Right forelimb (tissue), 1 donor: ENCODE results near the gene TBR1.
A peak's percentile ranks its signal among the peaks of the same experiment; 100 is the strongest.

Experiments
- DNase-seq: peaks from one replicate; pipeline ENCODE4 v3.0.0-alpha.2; 2018

The TBR1 gene

DNA sequence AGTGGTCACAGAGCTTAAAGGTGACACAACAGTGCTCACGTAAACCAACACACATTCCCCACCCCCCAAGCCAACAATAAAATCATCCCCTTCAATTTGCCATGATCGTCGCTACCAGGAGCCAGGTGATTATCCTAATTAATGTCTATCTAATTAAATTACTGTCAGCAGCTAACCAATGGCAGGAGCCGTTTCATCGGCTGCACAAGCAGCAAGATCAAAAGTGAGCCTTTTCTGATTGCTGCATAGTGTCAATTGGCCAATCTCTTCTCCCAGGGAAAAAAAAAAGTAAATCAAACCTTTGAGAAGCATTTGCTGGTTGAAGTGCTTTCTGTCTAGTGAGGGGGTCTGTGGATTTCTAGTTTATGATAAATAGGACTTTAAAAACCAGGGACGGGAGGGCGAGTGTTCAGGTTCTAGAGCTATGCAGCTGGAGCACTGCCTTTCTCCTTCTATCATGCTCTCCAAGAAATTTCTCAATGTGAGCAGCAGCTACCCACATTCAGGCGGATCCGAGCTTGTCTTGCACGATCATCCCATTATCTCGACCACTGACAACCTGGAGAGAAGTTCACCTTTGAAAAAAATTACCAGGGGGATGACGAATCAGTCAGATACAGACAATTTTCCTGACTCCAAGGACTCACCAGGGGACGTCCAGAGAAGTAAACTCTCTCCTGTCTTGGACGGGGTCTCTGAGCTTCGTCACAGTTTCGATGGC lies at the start of gene TBR1:
TBR1 (plus strand) TSS at position 311 of the 721 bp plus-strand sequence; CDS start at position 425, 114 bp downstream.
- DNase-seq, result peak; percentile 61

DNA sequence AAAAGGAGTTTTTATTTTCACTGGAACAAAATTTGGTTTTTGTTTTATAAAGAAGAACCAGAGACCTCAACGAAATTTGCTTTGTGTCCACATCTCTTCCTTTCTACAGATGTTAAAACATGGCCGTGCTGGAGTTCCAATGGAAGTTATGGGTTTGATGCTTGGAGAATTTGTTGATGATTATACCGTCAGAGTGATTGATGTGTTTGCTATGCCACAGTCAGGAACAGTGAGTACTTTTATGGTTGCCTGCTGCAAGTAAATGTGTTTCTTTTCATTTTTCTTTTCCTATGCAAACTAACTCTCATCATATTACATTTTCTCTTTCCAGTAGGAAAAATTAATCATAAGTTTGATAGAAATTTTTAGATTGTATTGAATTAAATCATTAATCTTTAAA lies 48.4 kb upstream of the TBR1 start:
- no peak for DNase-seq

DNA sequence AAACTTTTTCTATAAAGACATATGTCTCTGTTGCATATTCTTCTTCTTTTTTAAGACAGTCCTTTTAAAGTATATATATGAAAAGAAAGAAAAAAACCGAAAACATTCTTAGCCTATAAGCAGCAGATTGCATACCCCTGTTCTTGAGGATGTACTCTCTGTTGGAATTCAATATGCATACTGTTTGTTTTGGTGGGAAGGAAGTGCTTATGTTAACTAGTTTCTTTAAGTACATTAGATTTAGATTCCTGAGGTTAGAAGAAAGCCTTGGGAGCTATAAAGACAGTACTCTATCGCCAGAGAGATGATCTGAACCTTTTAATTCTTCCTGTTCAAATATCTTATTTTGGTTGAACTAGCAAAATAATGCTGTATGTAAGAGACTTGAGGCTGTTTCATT lies 46.8 kb upstream of the TBR1 start:
- DNase-seq, result no peak

- no peak for DNase-seq
These were observed 45.1 kb upstream of the TBR1 start for GRCh38 chr2:161370981-161371380.

- no peak for DNase-seq
These were observed 44.2 kb upstream of the TBR1 start for GRCh38 chr2:161371869-161372268.

- no peak for DNase-seq
These were observed 42.2 kb upstream of the TBR1 start for GRCh38 chr2:161373942-161374341.

DNA sequence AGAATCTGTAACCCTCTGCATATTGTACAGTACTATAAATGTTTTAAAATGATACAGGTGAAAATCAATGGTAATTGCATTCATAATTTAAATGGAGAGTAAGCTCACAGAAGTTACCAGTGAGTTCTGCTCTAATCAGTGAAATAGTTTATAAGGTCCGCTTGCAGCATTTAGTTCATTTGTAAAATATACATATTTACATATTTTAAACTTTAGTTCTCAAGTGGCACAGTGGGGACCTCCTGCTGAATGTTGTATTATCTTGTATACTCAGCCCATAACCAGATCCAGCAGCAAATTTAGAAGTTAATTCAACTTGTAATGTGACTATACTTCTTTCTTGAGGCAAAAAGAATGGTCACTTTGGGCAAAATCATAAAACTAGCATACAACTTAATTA lies 41.7 kb upstream of the TBR1 start:
- no peak for DNase-seq

- DNase-seq, result no peak
These were observed 36.4 kb upstream of the TBR1 start for GRCh38 chr2:161379740-161380139.

- DNase-seq, result no peak
These were observed 34.6 kb upstream of the TBR1 start for GRCh38 chr2:161381546-161381945.

DNA sequence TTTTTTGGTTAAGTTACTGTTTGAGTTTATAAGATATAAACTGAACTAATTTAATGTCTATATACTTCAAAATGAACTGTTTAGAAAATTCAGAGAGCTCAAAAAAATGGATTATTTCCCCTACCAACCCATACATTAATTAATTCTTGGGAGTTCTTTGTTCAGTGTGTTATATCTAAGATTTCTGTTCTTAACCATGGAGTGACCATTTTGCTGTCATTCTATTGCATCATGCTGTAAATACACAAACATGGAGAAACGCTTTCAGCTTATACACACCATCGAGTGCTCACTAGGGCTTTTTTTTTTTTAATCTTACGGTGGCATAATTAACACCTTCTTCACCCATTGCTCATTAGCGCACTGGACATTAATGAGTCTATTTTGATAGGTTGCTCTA lies 33.4 kb upstream of the TBR1 start:
- no peak for DNase-seq

DNA sequence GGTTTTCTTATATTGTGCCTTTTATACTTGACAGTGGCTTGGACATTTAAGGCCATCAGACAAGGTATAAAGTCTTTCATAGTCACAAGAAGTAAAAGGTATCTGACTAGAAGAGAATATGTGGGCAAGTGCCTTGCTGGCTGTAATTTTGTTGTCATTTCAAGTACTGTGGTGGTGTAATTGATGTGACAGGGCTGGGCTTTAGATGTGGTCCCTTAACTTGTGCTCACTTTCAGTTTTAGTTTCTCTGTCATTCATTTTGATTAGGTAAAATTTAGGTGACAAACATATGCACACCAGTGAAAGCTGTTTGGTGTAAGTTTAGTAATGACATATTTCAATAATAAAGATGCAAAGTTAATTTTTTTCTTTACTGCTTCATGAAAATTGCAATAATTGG lies 31.2 kb upstream of the TBR1 start:
- DNase-seq, result no peak

DNA sequence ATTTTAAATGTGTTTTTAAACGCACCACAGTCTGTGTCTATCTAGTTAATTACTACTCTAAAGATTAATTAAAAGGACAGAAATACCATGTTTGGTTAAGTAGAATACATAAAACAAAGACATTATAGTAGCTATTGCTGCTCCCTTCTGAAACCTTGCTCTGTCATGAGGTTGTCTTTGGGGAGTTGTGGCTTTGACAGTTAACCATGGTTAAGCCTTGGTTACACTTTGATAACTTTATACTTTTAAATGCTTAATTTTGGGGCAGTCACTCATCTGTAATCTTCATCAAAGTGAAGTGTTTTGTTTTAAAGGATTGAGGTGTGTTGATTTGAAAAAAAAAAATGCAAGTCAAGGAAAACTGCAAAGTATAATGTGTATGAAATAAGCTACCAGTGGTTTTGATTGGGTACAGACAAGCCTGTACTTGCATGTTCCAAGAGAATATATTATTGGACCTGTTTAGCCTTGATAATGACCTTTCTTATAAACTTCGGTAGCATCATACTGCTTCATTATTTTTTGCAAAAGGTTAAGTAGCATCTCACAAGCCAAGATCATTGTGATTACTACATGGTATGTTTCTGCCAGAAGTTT lies 29.8 kb upstream of the TBR1 start:
- DNase-seq, result no peak

- no peak for DNase-seq
These were observed 27.8 kb upstream of the TBR1 start for GRCh38 chr2:161388146-161388779.

DNA sequence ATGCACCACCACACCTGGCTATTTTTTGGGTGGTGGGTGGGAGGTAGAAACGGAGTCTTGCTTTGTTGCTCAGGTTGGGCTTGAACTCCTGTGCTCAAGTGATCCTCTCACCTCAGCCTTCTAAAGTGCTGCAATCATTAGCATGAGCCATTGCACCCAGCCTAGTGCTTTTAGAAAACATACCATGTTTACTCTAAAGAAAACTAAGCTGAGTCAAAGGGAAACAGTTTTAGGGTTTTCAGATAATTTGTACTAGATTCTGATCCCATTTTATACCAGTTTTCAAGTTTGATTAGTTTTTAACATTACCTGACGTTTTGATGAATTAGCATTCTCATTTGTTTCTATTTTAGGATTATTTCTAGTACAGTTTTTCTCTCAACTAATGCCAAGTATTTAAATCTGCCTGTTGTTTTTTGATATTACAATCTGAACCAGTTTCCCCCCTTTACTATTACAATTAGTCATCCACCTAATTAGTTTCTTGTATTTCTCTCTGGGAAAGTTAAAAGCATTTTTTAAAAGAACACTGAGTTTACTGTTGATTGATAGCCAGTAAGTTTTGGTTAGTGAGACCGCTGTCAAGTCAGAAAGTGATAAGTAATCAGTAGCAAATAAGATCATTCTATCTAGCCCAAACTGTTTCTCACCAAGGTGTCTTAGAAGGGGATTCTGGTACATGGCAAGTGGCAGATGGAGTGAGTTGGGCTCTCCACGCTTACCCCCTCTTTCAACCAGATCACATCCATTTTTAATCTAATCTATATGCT lies 24.2 kb upstream of the TBR1 start:
- no peak for DNase-seq

GRCh38 chr2:161400076-161400475 lies 16.0 kb upstream of the TBR1 start:
- no peak for DNase-seq

- DNase-seq, result no peak
These were observed 13.8 kb upstream of the TBR1 start for GRCh38 chr2:161402297-161402696.

DNA sequence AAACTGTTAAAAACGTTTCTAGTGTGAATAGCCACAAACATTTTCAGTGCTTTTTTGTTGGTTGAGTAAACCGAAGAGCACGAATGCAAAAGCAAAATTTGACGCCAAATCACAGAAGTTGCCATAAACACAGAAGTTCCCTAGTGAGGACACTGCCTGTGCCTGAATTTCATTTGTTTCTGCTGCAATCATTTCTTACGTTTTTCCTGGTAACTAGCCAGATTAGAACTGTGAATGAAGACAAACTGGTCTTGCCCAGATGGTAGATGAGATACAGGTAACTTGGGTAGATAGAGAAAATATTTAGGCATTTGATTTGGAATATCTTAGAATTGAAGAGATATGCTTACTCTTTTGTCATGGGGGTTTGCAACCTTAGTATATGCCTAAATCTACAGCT lies 9.8 kb upstream of the TBR1 start:
- no peak for DNase-seq

DNA sequence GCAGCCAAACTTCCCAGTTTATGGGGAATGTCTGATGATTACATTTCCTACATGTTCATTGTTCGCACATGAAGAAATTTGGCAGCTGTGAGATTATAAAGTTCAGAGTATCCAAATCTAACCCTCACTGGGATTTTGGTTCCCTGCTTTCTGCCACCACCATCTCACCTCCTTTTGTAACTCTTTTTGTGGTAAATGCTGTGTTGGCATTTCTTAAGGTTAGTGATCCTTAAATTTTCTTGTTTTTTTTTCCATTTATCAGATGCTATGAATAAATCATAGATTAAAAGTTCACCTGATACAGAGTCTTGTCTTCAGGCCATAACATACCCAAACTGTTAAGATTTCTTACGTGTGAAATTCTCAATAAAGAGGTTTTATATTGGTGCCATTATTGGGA lies 8.5 kb upstream of the TBR1 start:
- no peak for DNase-seq

- no peak for DNase-seq
These were observed 6.7 kb upstream of the TBR1 start for GRCh38 chr2:161409308-161409907.

DNA sequence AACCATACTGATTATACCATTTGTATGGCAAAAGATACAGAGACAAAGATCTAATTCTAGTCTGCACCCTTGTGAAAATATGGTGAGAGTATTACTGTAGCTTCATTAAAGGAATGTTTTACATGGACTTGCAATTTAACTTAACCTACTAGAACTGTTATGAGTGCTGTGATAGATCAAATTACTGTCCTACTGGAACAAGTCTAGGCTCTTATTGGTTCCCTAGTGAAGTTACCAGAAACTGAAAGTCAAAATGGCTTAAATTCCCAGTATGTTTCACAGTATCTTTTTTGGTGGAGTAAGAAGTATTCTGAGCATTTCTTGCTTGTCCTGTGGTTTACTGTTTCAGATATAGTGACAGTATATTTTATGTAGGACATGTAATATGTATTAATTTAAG lies 3.8 kb upstream of the TBR1 start:
- DNase-seq, result no peak

GRCh38 chr2:161414042-161415033 lies 1.8 kb upstream of the TBR1 start:
- peak; percentile 64 for DNase-seq
